Measurements from ENCODE around the gene COL4A3. TPM values are rescaled to one million over a fixed set of nuclear protein-coding genes. Genes with fewer than 3 reads are reported as not detected.

Gene COL4A3
- total and polyA plus RNA-seq, 2 experiments from 2014 or later, result 0.11 to 0.70 TPM

- Histone ChIP-seq H3K36me3 (ENCODE audit: low read depth) (no peaks in the 10 kb centered on the region), H3K9ac (no peak overlapping the region), H3K9me2 (ENCODE audit: insufficient read depth) (no peaks in the 10 kb centered on the region), H3K4me2 (ENCODE audit: unreplicated experiment) (no peak overlapping the region), H4K20me1 (ENCODE audit: insufficient read depth) (no peaks in the 10 kb centered on the region), H3K4me1 (ENCODE audit: insufficient read depth) (no peaks in the 10 kb centered on the region), H3F3A (ENCODE audit: insufficient read depth) (no peaks in the 10 kb centered on the region), H2AFZ (no peak overlapping the region), H3K27ac (no peak overlapping the region), H3K9me3 (ENCODE audit: low read depth) (no peaks in the 10 kb centered on the region), H3K27me3 (replicated peaks; ENCODE audit: insufficient read depth) (no peaks in the 10 kb centered on the region), H3K4me3 (no peak overlapping the region), H3K79me2 (ENCODE audit: insufficient read depth) (no peaks in the 10 kb centered on the region)
- in situ Hi-C loops (cut with MboI), result no loop called here
- no peak for TF ChIP-seq EZH2 (IDR thresholded peaks at IDR 0.05; ENCODE audit: insufficient read depth, poor library complexity, severe bottlenecking)
- TF ChIP-seq EZH2phosphoT487 (IDR thresholded peaks at IDR 0.05; ENCODE audit: insufficient read depth, low read depth), result no peak
- WGBS, 2 experiments (ENCODE audit: low coverage in 1 of 2, low lambda C conversion rate in 2 of 2, missing lambda C conversion rate in 2 of 2), result 70 to 76% methylated on average over 5 of the region's 5 CpGs
- DNase-seq, result no peak
Observed at GRCh38 chr2:227260041-227260440, 95.6 kb downstream of the COL4A3 start.

GRCh38 chr2:227267410-227268115 is 103.1 kb downstream of the COL4A3 start:
- no peaks in the 10 kb centered on the region for H3K27me3 ChIP-seq (replicated peaks; ENCODE audit: insufficient read depth)
- H3K4me3 ChIP-seq, result no peak overlapping the region
- H3K9ac ChIP-seq, result no peak overlapping the region
- H3K4me2 ChIP-seq (ENCODE audit: unreplicated experiment), result no peak overlapping the region
- no peak overlapping the region for H3K27ac ChIP-seq
- no peaks in the 10 kb centered on the region for H3K4me1 ChIP-seq (ENCODE audit: insufficient read depth)
- no peaks in the 10 kb centered on the region for H3K36me3 ChIP-seq (ENCODE audit: low read depth)
- WGBS, 2 experiments (ENCODE audit: low coverage in 1 of 2, low lambda C conversion rate in 2 of 2, missing lambda C conversion rate in 2 of 2), result 54 to 59% methylated on average over 10 of the region's 10 CpGs
- H4K20me1 ChIP-seq (ENCODE audit: insufficient read depth), result no peaks in the 10 kb centered on the region
- H3K9me3 ChIP-seq (ENCODE audit: low read depth), result no peaks in the 10 kb centered on the region
- no peaks in the 10 kb centered on the region for H3K9me2 ChIP-seq (ENCODE audit: insufficient read depth)
- peak; percentile 53 for DNase-seq
- H3K79me2 ChIP-seq (ENCODE audit: insufficient read depth), result no peaks in the 10 kb centered on the region
- in situ Hi-C loops (cut with MboI), result no loop called here
- no peaks in the 10 kb centered on the region for H3F3A ChIP-seq (ENCODE audit: insufficient read depth)
- H2AFZ ChIP-seq, result no peak overlapping the region
- TF ChIP-seq EZH2 (IDR thresholded peaks at IDR 0.05; ENCODE audit: insufficient read depth, poor library complexity, severe bottlenecking) (no peak), EZH2phosphoT487 (IDR thresholded peaks at IDR 0.05; ENCODE audit: insufficient read depth, low read depth) (no peak)

- Histone ChIP-seq H3K79me2 (ENCODE audit: insufficient read depth) (no peaks in the 10 kb centered on the region), H2AFZ (no peak overlapping the region), H3K9me2 (ENCODE audit: insufficient read depth) (no peaks in the 10 kb centered on the region), H4K20me1 (ENCODE audit: insufficient read depth) (no peaks in the 10 kb centered on the region), H3K4me2 (ENCODE audit: unreplicated experiment) (no peak overlapping the region), H3K4me1 (ENCODE audit: insufficient read depth) (no peaks in the 10 kb centered on the region), H3K9ac (no peak overlapping the region), H3K4me3 (no peak overlapping the region), H3K36me3 (ENCODE audit: low read depth) (no peaks in the 10 kb centered on the region), H3K9me3 (ENCODE audit: low read depth) (no peaks in the 10 kb centered on the region), H3K27ac (no peak overlapping the region), H3F3A (ENCODE audit: insufficient read depth) (no peaks in the 10 kb centered on the region), H3K27me3 (replicated peaks; ENCODE audit: insufficient read depth) (no peaks in the 10 kb centered on the region)
- in situ Hi-C loops (cut with MboI), result no loop called here
- TF ChIP-seq EZH2 (IDR thresholded peaks at IDR 0.05; ENCODE audit: insufficient read depth, poor library complexity, severe bottlenecking), result no peak
- TF ChIP-seq EZH2phosphoT487 (IDR thresholded peaks at IDR 0.05; ENCODE audit: insufficient read depth, low read depth), result no peak
- DNase-seq, result peak; percentile 18
Observed at GRCh38 chr2:227280895-227281294, 116.5 kb downstream of the COL4A3 start.

- DNase-seq, result no peak
- H3K9me2 ChIP-seq (ENCODE audit: insufficient read depth), result no peaks in the 10 kb centered on the region
Observed at GRCh38 chr2:227285741-227286236, 121.4 kb downstream of the COL4A3 start.

More at GRCh38 chr2:227285741-227286236, 121.4 kb downstream of the COL4A3 start:
- Histone ChIP-seq H3K4me2 (ENCODE audit: unreplicated experiment) (no peak overlapping the region), H3K9ac (no peak overlapping the region), H3K27ac (no peak overlapping the region), H3K36me3 (ENCODE audit: low read depth) (no peaks in the 10 kb centered on the region), H2AFZ (no peak overlapping the region), H3K79me2 (ENCODE audit: insufficient read depth) (no peaks in the 10 kb centered on the region), H3K4me3 (no peak overlapping the region), H4K20me1 (ENCODE audit: insufficient read depth) (no peaks in the 10 kb centered on the region), H3K4me1 (ENCODE audit: insufficient read depth) (no peaks in the 10 kb centered on the region), H3F3A (ENCODE audit: insufficient read depth) (no peaks in the 10 kb centered on the region), H3K27me3 (replicated peaks; ENCODE audit: insufficient read depth) (no peaks in the 10 kb centered on the region), H3K9me3 (ENCODE audit: low read depth) (no peaks in the 10 kb centered on the region)
- in situ Hi-C loops (cut with MboI), result no loop called here
- WGBS, 2 experiments (ENCODE audit: low coverage in 1 of 2, low lambda C conversion rate in 2 of 2, missing lambda C conversion rate in 2 of 2), result 76 to 79% methylated on average over 6 of the region's 6 CpGs
- TF ChIP-seq EZH2phosphoT487 (IDR thresholded peaks at IDR 0.05; ENCODE audit: insufficient read depth, low read depth) (no peak), EZH2 (IDR thresholded peaks at IDR 0.05; ENCODE audit: insufficient read depth, poor library complexity, severe bottlenecking) (no peak)
